Naive thymus-derived CD4-positive, alpha-beta T cell (primary cell): Measurements from ENCODE around the gene SLC25A3. TPM values are rescaled to one million over a fixed set of nuclear protein-coding genes. Genes with fewer than 3 reads are reported as not detected.
A peak's percentile ranks its signal among the peaks of the same experiment; 100 is the strongest.
"Not testable (repeated sequence)": the region's sequence is repeated elsewhere in the genome, so short reads cannot be mapped to it uniquely, and the experiment has no call there.

Experiments
- ATAC-seq: fragments of 150-1000 bp; cut with Tn5 transposase; 2 replicates; pipeline ENCODE4 v1.10.0; 2021; ENCODE audit warnings: mild to moderate bottlenecking, moderate library complexity
- CTCF ChIA-PET: fragments of 350-600 bp; sonication (Branson Sonifier 250); formaldehyde crosslinking; loops from one replicate; lab custom pipeline; 2021; ENCODE audit warnings: antibody characterized with exemption; lab: Charles Lee
- POLR2A ChIA-PET: fragments of 350-600 bp; sonication (Branson Sonifier 250); formaldehyde crosslinking; loops from one replicate; lab custom pipeline; 2021; ENCODE audit warnings: antibody characterized with exemption, inconsistent platforms; lab: Charles Lee
- DNase-seq, 9 donors: peaks; one replicate each; pipeline versions ENCODE4 v3.0.0 to v3.0.0-alpha.2; 2020 to 2022; ENCODE audit warnings: mixed read lengths in 1 of 9
- H3K27ac ChIP-seq: one replicate; pipeline ENCODE4 v1.7.0; 2013; ENCODE audit warnings: mild to moderate bottlenecking, low read depth, low read length, moderate library complexity
- H3K27me3 ChIP-seq, 2 donors: one replicate each; pipeline ENCODE4 v1.7.0; 2013; ENCODE audit warnings: low read length in 2 of 2, mild to moderate bottlenecking in 2 of 2, moderate library complexity in 2 of 2; ENCODE audit not compliant: control insufficient read depth in 2 of 2, insufficient read depth in 2 of 2
- H3K36me3 ChIP-seq, 3 experiments: 1 replicate in 2 of 3; 2 replicates in 1 of 3; pipeline ENCODE4 v1.7.0; 2013; ENCODE audit warnings: low read length in 3 of 3, mild to moderate bottlenecking in 3 of 3, moderate library complexity in 1 of 3; ENCODE audit not compliant: insufficient read depth in 3 of 3, control insufficient read depth in 2 of 3
- H3K4me1 ChIP-seq, 2 donors: one replicate each; pipeline ENCODE4 v1.7.0; 2013; ENCODE audit warnings: low read length in 2 of 2, mild to moderate bottlenecking in 2 of 2, moderate library complexity in 1 of 2; ENCODE audit not compliant: control insufficient read depth in 2 of 2, insufficient read depth in 2 of 2
- H3K4me3 ChIP-seq: 2 replicates; pipeline ENCODE4 v1.7.0; 2013; ENCODE audit warnings: mild to moderate bottlenecking, low read length
- H3K9me3 ChIP-seq, 3 experiments: 1 replicate in 2 of 3; 2 replicates in 1 of 3; pipeline ENCODE4 v1.7.0; 2013; ENCODE audit warnings: low read length in 3 of 3; ENCODE audit not compliant: control insufficient read depth in 2 of 3
- H3K27ac Mint-ChIP-seq, 9 donors: one replicate each; pipeline ENCODE4 v1.8.0; 2020 to 2022; ENCODE audit warnings: mixed read lengths in 9 of 9, mild to moderate bottlenecking in 8 of 9, moderate library complexity in 5 of 9, inconsistent platforms in 2 of 9
- H3K27me3 Mint-ChIP-seq, 5 donors: one replicate each; pipeline ENCODE4 v1.8.0; 2021 to 2022; ENCODE audit warnings: mixed read lengths in 5 of 5, mild to moderate bottlenecking in 1 of 5
- H3K36me3 Mint-ChIP-seq, 5 donors: one replicate each; pipeline ENCODE4 v1.8.0; 2020 to 2022; ENCODE audit warnings: mixed read lengths in 5 of 5, mild to moderate bottlenecking in 3 of 5, inconsistent platforms in 1 of 5
- H3K4me1 Mint-ChIP-seq, 7 donors: one replicate each; pipeline ENCODE4 v1.8.0; 2020 to 2022; ENCODE audit warnings: mixed read lengths in 7 of 7, mild to moderate bottlenecking in 3 of 7, inconsistent platforms in 1 of 7
- H3K4me3 Mint-ChIP-seq, 10 donors: one replicate each; pipeline ENCODE4 v1.8.0; 2020 to 2022; ENCODE audit warnings: mild to moderate bottlenecking in 10 of 10, mixed read lengths in 10 of 10, moderate library complexity in 6 of 10, inconsistent platforms in 2 of 10
- H3K9me3 Mint-ChIP-seq, 11 donors: one replicate each; pipeline ENCODE4 v1.8.0; 2020 to 2022; ENCODE audit warnings: mixed read lengths in 11 of 11, mild to moderate bottlenecking in 4 of 11, inconsistent platforms in 1 of 11, moderate library complexity in 1 of 11
- intact Hi-C, 2 donors: fragments of 100-400 bp; cut with micrococcal nuclease; formaldehyde crosslinking; loops; one replicate each; pipeline ENCODE4 v1.15.1; 2023
- polyA plus RNA-seq, 2 donors: library from polyadenylated mRNA; unstranded; fragments of 300-500 nt; fragmentation: Illumina TruSeq; gene quantifications; one replicate each; pipeline ENCODE4 v1.2.3, GENCODE V29; 2021
- total RNA-seq, 6 experiments: library from RNA in 5 of 6; stranded (reverse) in 5 of 6; gene quantifications; 1 replicate in 5 of 6; 2 replicates in 1 of 6; pipeline ENCODE4 v1.2.3 and lab custom pipeline; 2021 to 2026

The SLC25A3 gene
- total and polyA plus RNA-seq, 7 experiments from 2014 or later = 234 to 448 (median 314) TPM

DNA sequence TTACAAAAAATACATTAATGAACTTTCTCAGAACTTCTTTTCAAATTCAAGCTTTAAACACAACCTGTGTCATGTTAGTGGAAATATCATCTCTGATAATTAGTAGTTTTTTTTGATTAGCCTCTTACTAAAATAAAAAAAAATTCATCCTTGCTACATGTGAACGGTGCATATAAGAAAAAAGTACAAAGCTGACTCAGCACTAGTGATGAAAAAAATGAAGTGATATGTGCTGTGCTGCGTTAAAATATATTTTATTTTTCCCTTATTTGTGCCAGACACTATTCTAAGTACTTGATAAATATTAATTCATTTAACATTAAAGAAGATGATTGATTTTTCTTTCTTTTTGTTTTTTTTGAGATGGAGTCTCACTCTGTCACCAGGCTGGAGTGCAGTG is 43.6 kb downstream of the SLC25A3 start:
- Mint-ChIP-seq H3K4me3 (no peak overlapping the region), H3K9me3 (no peaks in the 10 kb centered on the region), H3K27ac (no peak overlapping the region), H3K4me1 (peaks cover 0 to 28% (median 0%) of the 10 kb centered on the region in 7 donors), H3K27me3 (no peaks in the 10 kb centered on the region), H3K36me3 (peaks cover 0 to 19% (median 5%) of the 10 kb centered on the region in 5 donors)
- CTCF ChIA-PET = interaction anchor here (0.6 to 1.6 kb wide), 2 partner anchors 29 to 71 kb away, joined by 3 to 5 read pairs; no protein-coding TSS in a partner anchor
- Histone ChIP-seq H3K4me1 (no peaks in the 10 kb centered on the region), H3K27ac (no peak overlapping the region), H3K9me3 (no peaks in the 10 kb centered on the region), H3K27me3 (no peaks in the 10 kb centered on the region), H3K4me3 (no peak overlapping the region), H3K36me3 (no peaks in the 10 kb centered on the region)
- POLR2A ChIA-PET = no interaction called here
- DNase-seq (no peak), ATAC-seq (no peak)
- intact Hi-C loops = no loop called here

DNA sequence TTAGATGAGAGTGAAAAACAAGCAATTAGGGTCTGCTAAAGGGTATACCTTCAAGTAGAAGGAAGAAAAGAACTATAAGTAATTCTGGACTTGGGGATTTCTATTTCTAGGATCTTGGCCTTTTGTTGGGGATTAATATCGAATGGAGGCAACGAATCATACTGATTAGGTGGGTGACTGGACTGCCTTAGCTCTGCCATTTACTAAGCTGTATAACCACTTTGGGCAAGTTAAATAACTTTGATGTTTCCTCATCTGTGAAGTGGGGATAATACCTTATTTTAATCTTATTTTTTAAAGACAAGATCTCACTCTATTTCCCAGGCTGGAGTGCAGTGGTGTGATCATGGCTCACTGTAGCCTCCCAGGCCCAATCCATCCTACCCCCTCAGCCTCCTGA is 44.5 kb downstream of the SLC25A3 start:
- POLR2A ChIA-PET = interaction anchor here (1.0 kb wide), 1 partner anchor 14 kb away, joined by 4 read pairs; no protein-coding TSS in a partner anchor

DNA sequence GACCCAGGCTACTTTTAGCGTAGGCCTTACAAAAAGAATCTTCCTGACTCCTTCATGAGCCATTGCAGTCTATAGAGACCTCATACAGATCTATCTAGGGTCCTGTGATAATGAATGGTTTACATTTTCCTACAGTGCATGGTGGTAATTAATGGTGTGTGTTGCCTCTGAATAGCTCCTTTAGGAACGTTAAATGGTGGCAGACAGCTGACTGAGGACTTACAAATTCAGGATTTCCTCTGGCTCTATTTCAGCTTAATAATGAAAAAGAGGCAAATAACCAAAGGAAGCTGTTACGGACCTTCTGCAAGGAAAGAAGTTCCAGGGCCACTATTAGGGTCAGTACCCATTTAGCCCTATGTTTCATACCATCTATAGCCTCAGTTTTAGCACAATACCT is 46.0 kb downstream of the SLC25A3 start:
- H3K9me3 Mint-ChIP-seq = no peaks in the 10 kb centered on the region
- H3K27ac ChIP-seq = no peak overlapping the region
- ATAC-seq (no peak), DNase-seq (no peak)
- peaks cover 0 to 39% (median 8%) of the 10 kb centered on the region in 7 donors for H3K4me1 Mint-ChIP-seq
- peaks cover 0 to 3% (median 0%) of the 10 kb centered on the region in 3 experiments for H3K36me3 ChIP-seq
- no peaks in the 10 kb centered on the region for H3K27me3 ChIP-seq
- H3K9me3 ChIP-seq = no peaks in the 10 kb centered on the region
- POLR2A ChIA-PET = interaction anchor here (1.5 kb wide), 1 partner anchor 47 kb away, joined by 8 read pairs; the partner anchor contains the start of gene SLC25A3
- intact Hi-C loops = no loop called here
- no peak overlapping the region for H3K4me3 Mint-ChIP-seq
- H3K27me3 Mint-ChIP-seq = no peaks in the 10 kb centered on the region
- no peak overlapping the region for H3K4me3 ChIP-seq
- H3K27ac Mint-ChIP-seq = no peak overlapping the region
- CTCF ChIA-PET = no interaction called here
- H3K36me3 Mint-ChIP-seq = peaks cover 0 to 10% (median 0%) of the 10 kb centered on the region in 5 donors
- H3K4me1 ChIP-seq = no peaks in the 10 kb centered on the region

More for the DNA sequence above, 44.5 kb downstream of the SLC25A3 start:
- Histone ChIP-seq H3K4me3 (no peak overlapping the region), H3K36me3 (no peaks in the 10 kb centered on the region), H3K27me3 (no peaks in the 10 kb centered on the region), H3K9me3 (no peaks in the 10 kb centered on the region), H3K4me1 (no peaks in the 10 kb centered on the region), H3K27ac (no peak overlapping the region)
- CTCF ChIA-PET = interaction anchor here (1.2 kb wide), 1 partner anchor 106 kb away, joined by 3 read pairs; no protein-coding TSS in a partner anchor
- DNase-seq = no peak
- intact Hi-C loops = no loop called here
- Mint-ChIP-seq H3K27ac (no peak overlapping the region), H3K9me3 (no peaks in the 10 kb centered on the region), H3K27me3 (no peaks in the 10 kb centered on the region), H3K36me3 (peaks cover 0 to 14% (median 5%) of the 10 kb centered on the region in 5 donors), H3K4me3 (no peak overlapping the region), H3K4me1 (peaks cover 0 to 32% (median 4%) of the 10 kb centered on the region in 7 donors)
- no peak for ATAC-seq

DNA sequence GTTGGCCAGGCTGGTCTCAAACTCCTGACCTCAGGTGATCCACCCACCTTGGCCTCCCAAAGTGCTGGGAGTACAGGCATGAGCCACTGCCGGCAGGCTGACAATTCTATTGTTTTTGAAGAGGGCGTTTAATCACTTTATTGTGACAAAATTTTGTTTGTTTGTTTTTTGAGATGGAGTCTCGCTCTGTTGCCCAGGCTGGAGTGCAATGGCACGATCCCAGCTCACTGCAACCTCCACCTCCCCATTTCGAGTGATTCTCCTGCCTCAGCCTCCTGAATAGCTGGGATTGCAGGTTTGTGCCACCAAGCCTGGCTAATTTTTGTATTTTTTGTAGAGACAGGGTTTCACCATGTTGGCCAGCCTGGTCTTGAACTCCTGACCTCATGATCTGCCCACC is 49.3 kb downstream of the SLC25A3 start:
- ATAC-seq, H3K4me1 ChIP-seq, H3K4me3 ChIP-seq, H3K27me3 Mint-ChIP-seq, intact Hi-C loops, H3K27me3 ChIP-seq, DNase-seq, H3K9me3 ChIP-seq, H3K27ac ChIP-seq, H3K9me3 Mint-ChIP-seq: not testable (repeated sequence)
- POLR2A ChIA-PET = interaction anchor here (2.1 to 2.3 kb wide), 2 partner anchors 49 to 129 kb away, joined by 9 to 24 read pairs; partner anchors contain the start of gene SLC25A3
- peaks cover 0 to 14% (median 0%) of the 10 kb centered on the region in 3 experiments for H3K36me3 ChIP-seq
- H3K4me3 Mint-ChIP-seq = peak overlapping the region; percentile 45 to 100 (median 75)
- H3K36me3 Mint-ChIP-seq = peaks cover 0 to 10% (median 0%) of the 10 kb centered on the region in 5 donors
- peaks cover 7 to 34% (median 26%) of the 10 kb centered on the region in 7 donors for H3K4me1 Mint-ChIP-seq
- CTCF ChIA-PET = interaction anchor here (1.3 kb wide), 1 partner anchor 76 kb away, joined by 6 read pairs; no protein-coding TSS in a partner anchor
- H3K27ac Mint-ChIP-seq = peak overlapping the region in 4 of 9 donors; percentile 13 to 71 (median 52)

GRCh38 chr12:98644433-98644711 is 50.9 kb downstream of the SLC25A3 start:
- POLR2A ChIA-PET = interaction anchor here (1.1 to 2.3 kb wide), 3 partner anchors 51 to 131 kb away, joined by 3 to 24 read pairs (median 9); partner anchors contain the start of genes SLC25A3 and TMPO
- no peaks in the 10 kb centered on the region for H3K9me3 Mint-ChIP-seq
- H3K4me1 ChIP-seq = peaks cover 0 to 8% of the 10 kb centered on the region in 2 donors
- H3K27me3 Mint-ChIP-seq = no peaks in the 10 kb centered on the region
- peak overlapping the region; percentile 79 to 95 (median 90) for H3K27ac Mint-ChIP-seq
- H3K4me3 Mint-ChIP-seq = peak overlapping the region; percentile 94 to 100 (median 98)
- peaks cover 7 to 40% (median 28%) of the 10 kb centered on the region in 7 donors for H3K4me1 Mint-ChIP-seq
- H3K27ac ChIP-seq = peak overlapping the region; percentile 76
- no peak for DNase-seq
- no peaks in the 10 kb centered on the region for H3K9me3 ChIP-seq
- H3K4me3 ChIP-seq = peak overlapping the region; percentile 72
- intact Hi-C loops = loop anchor here (1.0 to 2.0 kb wide), 3 partner anchors 10 to 1738 kb away; partner anchors contain the start of genes BLTP3B (in 1 of the 2) and NEDD1 (in 1 of the 2)
- peaks cover 0 to 15% (median 0%) of the 10 kb centered on the region in 3 experiments for H3K36me3 ChIP-seq
- H3K27me3 ChIP-seq = no peaks in the 10 kb centered on the region
- peak; percentile 2 for ATAC-seq
- peaks cover 0 to 7% (median 1%) of the 10 kb centered on the region in 5 donors for H3K36me3 Mint-ChIP-seq
- CTCF ChIA-PET = interaction anchor here (0.6 to 1.3 kb wide), 3 partner anchors 10 to 78 kb away, joined by 3 to 6 read pairs (median 3); no protein-coding TSS in a partner anchor

GRCh38 chr12:98644712-98645571 is 51.5 kb downstream of the SLC25A3 start, which contains the start of the genes APAF1 and IKBIP:
Gene APAF1, plus strand, starts transcription at chr12:98645290. Its CDS starts 3,070 bp downstream, at chr12:98648360.
Gene IKBIP, minus strand, starts transcription at chr12:98644788. Its CDS starts 87 bp downstream, at chr12:98644701.
- H3K36me3 ChIP-seq = peaks cover 0 to 21% (median 3%) of the 10 kb centered on the region in 3 experiments
- H3K4me3 ChIP-seq = peak within 1 kb of the TSS; percentile 72
- no peaks in the 10 kb centered on the region for H3K9me3 Mint-ChIP-seq
- H3K27ac ChIP-seq = peak within 1 kb of the TSS; percentile 76
- CTCF ChIA-PET = interaction anchor here (0.6 to 2.1 kb wide), 3 partner anchors 11 to 51 kb away, joined by 3 to 5 read pairs (median 3); partner anchors contain the start of gene SLC25A3
- H3K4me1 ChIP-seq = peaks cover 0 to 8% of the 10 kb centered on the region in 2 donors
- ATAC-seq (peak; percentile 96), DNase-seq (peak; percentile 92 to 98 (median 96))
- H3K27ac Mint-ChIP-seq = peak within 1 kb of the TSS; percentile 84 to 97 (median 93)
- H3K4me3 Mint-ChIP-seq = peak within 1 kb of the TSS; percentile 94 to 100 (median 98)
- H3K36me3 Mint-ChIP-seq = peaks cover 0 to 10% (median 5%) of the 10 kb centered on the region in 5 donors
- H3K27me3 ChIP-seq = no peaks in the 10 kb centered on the region
- POLR2A ChIA-PET = interaction anchor here (1.1 to 2.3 kb wide), 5 partner anchors 51 to 132 kb away, joined by 3 to 24 read pairs (median 9); partner anchors contain the start of genes SLC25A3 and TMPO
- H3K27me3 Mint-ChIP-seq = no peaks in the 10 kb centered on the region
- H3K4me1 Mint-ChIP-seq = peaks cover 7 to 40% (median 27%) of the 10 kb centered on the region in 7 donors
- intact Hi-C loops = loop anchor here (1.0 to 2.0 kb wide), 7 partner anchors 9 to 1738 kb away; partner anchors contain the start of genes NEDD1 (in 2 of the 2), SLC25A3 (in 2 of the 2), TMPO (in 2 of the 2) and BLTP3B (in 1 of the 2)
- H3K9me3 ChIP-seq = no peaks in the 10 kb centered on the region
